ENCODE measurements around the gene ZBED6.

DNA sequence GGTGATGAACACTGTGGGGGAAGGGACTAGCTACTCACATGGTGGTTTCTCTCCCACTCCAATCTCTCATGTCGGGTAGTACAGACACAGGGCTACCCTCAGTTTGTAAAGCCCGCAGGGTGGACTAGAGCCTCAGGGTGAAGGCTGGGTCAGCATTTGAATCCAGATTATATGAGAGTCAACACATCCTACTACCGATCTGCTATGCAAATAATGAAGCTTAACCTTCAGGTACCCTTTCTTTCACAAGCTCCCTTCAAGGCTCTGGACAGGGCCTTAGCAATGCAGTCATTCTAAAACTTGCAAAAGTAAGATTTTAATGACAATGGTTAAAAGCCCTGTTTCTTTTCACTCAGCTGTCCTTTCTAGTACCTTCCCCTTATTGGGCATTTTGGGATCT, 5.5 kb upstream of the ZBED6 start:
- TF ChIP-seq, protein P1, sequence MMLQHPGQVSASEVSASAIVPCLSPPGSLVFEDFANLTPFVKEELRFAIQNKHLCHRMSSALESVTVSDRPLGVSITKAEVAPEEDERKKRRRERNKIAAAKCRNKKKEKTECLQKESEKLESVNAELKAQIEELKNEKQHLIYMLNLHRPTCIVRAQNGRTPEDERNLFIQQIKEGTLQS (IDR thresholded peaks at IDR 0.05) = no peak
- no peak for TF ChIP-seq YY1 (IDR thresholded peaks at IDR 0.05)
- no peak for TF ChIP-seq TAF1 (conservative IDR thresholded peaks at IDR 0.05)
- TF ChIP-seq, protein P2, sequence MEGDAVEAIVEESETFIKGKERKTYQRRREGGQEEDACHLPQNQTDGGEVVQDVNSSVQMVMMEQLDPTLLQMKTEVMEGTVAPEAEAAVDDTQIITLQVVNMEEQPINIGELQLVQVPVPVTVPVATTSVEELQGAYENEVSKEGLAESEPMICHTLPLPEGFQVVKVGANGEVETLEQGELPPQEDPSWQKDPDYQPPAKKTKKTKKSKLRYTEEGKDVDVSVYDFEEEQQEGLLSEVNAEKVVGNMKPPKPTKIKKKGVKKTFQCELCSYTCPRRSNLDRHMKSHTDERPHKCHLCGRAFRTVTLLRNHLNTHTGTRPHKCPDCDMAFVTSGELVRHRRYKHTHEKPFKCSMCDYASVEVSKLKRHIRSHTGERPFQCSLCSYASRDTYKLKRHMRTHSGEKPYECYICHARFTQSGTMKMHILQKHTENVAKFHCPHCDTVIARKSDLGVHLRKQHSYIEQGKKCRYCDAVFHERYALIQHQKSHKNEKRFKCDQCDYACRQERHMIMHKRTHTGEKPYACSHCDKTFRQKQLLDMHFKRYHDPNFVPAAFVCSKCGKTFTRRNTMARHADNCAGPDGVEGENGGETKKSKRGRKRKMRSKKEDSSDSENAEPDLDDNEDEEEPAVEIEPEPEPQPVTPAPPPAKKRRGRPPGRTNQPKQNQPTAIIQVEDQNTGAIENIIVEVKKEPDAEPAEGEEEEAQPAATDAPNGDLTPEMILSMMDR (IDR thresholded peaks at IDR 0.05; ENCODE audit: low read depth, low read length, missing input control) = no peak
- TF ChIP-seq, protein P3, sequence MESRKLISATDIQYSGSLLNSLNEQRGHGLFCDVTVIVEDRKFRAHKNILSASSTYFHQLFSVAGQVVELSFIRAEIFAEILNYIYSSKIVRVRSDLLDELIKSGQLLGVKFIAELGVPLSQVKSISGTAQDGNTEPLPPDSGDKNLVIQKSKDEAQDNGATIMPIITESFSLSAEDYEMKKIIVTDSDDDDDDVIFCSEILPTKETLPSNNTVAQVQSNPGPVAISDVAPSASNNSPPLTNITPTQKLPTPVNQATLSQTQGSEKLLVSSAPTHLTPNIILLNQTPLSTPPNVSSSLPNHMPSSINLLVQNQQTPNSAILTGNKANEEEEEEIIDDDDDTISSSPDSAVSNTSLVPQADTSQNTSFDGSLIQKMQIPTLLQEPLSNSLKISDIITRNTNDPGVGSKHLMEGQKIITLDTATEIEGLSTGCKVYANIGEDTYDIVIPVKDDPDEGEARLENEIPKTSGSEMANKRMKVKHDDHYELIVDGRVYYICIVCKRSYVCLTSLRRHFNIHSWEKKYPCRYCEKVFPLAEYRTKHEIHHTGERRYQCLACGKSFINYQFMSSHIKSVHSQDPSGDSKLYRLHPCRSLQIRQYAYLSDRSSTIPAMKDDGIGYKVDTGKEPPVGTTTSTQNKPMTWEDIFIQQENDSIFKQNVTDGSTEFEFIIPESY (IDR thresholded peaks at IDR 0.05) = no peak
- TF ChIP-seq SP1 (IDR thresholded peaks at IDR 0.05) = no peak
- TF ChIP-seq FOXA1 (IDR thresholded peaks at IDR 0.05) = no peak
